ENCODE data around the gene GGTLC2.
"Not testable (repeated sequence)": the region's sequence is repeated elsewhere in the genome, so short reads cannot be mapped to it uniquely, and the experiment has no call there.

The GGTLC2 gene

GRCh38 chr22:22670076-22670795 is 25.8 kb downstream of the GGTLC2 start:
- no peak for DNase-seq

- no peak for DNase-seq
These were observed 27.1 kb downstream of the GGTLC2 start for GRCh38 chr22:22671506-22671905.

- no peak for DNase-seq
These were observed 28.7 kb downstream of the GGTLC2 start for GRCh38 chr22:22673099-22673498.

GRCh38 chr22:22673628-22674027 is 29.2 kb downstream of the GGTLC2 start:
- DNase-seq, result no peak

- DNase-seq, result no peak
These were observed 30.1 kb downstream of the GGTLC2 start for GRCh38 chr22:22674467-22674866.

GRCh38 chr22:22678970-22679369 is 34.6 kb downstream of the GGTLC2 start:
- DNase-seq, result no peak

GRCh38 chr22:22680396-22680795 is 36.0 kb downstream of the GGTLC2 start:
- DNase-seq, result no peak

GRCh38 chr22:22681221-22681739 is 36.9 kb downstream of the GGTLC2 start:
- no peak for DNase-seq

GRCh38 chr22:22682196-22682595 is 37.8 kb downstream of the GGTLC2 start:
- DNase-seq, result no peak

GRCh38 chr22:22682807-22683667 is 38.6 kb downstream of the GGTLC2 start:
- DNase-seq, result no peak

- DNase-seq, result no peak
These were observed 39.4 kb downstream of the GGTLC2 start for GRCh38 chr22:22683668-22684361.

GRCh38 chr22:22684580-22685561 is 40.5 kb downstream of the GGTLC2 start:
- no peak for DNase-seq

GRCh38 chr22:22685586-22685985 is 41.2 kb downstream of the GGTLC2 start:
- no peak for DNase-seq

- DNase-seq, result not testable (repeated sequence)
These were observed 42.0 kb downstream of the GGTLC2 start for GRCh38 chr22:22686202-22687115.

- DNase-seq, result no peak
These were observed 43.5 kb downstream of the GGTLC2 start for GRCh38 chr22:22687638-22688500.

GRCh38 chr22:22689621-22690345 is 45.4 kb downstream of the GGTLC2 start:
- no peak for DNase-seq

- DNase-seq, result no peak
These were observed 46.6 kb downstream of the GGTLC2 start for GRCh38 chr22:22691055-22691454.

GRCh38 chr22:22691716-22692701 is 47.6 kb downstream of the GGTLC2 start:
- DNase-seq, result no peak
